Karpas-422 (cell line): ENCODE measurements around the gene KCTD5. TPM values are rescaled to one million over a fixed set of nuclear protein-coding genes. Genes with fewer than 3 reads are reported as not detected.

Experiments
- DNase-seq: peaks from one replicate; pipeline ENCODE4 v3.0.0-alpha.2; 2015
- H2AFZ ChIP-seq: fragments of 200-600 bp; sonication (generic); 2 replicates; pipeline ENCODE4 v1.6.1; 2014; ENCODE audit warnings: antibody characterized with exemption, low read length, mixed read lengths
- H3K27ac ChIP-seq: fragments of 200-600 bp; sonication (generic); 2 replicates; pipeline ENCODE4 v1.5.1; 2014; ENCODE audit warnings: mild to moderate bottlenecking, low read length, moderate library complexity
- H3K27me3 ChIP-seq: fragments of 200-600 bp; sonication (generic); 2 replicates; pipeline ENCODE4 v1.6.1; 2014; ENCODE audit warnings: low read length, mixed read lengths
- H3K36me3 ChIP-seq: fragments of 200-600 bp; sonication (generic); 2 replicates; pipeline ENCODE4 v1.6.1; 2014; ENCODE audit warnings: low read length, mixed read lengths; ENCODE audit not compliant: insufficient read depth
- H3K4me1 ChIP-seq: fragments of 200-600 bp; sonication (generic); 2 replicates; pipeline ENCODE4 v1.6.1; 2014; ENCODE audit warnings: mild to moderate bottlenecking, low read length, mixed read lengths
- H3K4me2 ChIP-seq: fragments of 200-600 bp; sonication (generic); 2 replicates; pipeline ENCODE4 v1.6.1; 2014; ENCODE audit warnings: low read length, low read depth, mild to moderate bottlenecking; ENCODE audit not compliant: poor library complexity, severe bottlenecking
- H3K4me3 ChIP-seq: fragments of 200-600 bp; sonication (generic); 2 replicates; pipeline ENCODE4 v1.5.1; 2014; ENCODE audit warnings: mild to moderate bottlenecking, antibody characterized with exemption, low read length, mixed read lengths
- H3K79me2 ChIP-seq: fragments of 200-600 bp; sonication (generic); 2 replicates; pipeline ENCODE4 v1.6.1; 2014; ENCODE audit warnings: mild to moderate bottlenecking, low read length, mixed read lengths
- H3K9ac ChIP-seq: fragments of 200-600 bp; sonication (generic); 2 replicates; pipeline ENCODE4 v1.6.0; 2014; ENCODE audit warnings: low read length
- H3K9me2 ChIP-seq: fragments of 200-600 bp; sonication (generic), shearing (Covaris generic); replicated peaks from 2 replicates; pipeline ENCODE4 v1.6.0; 2014; ENCODE audit warnings: mild to moderate bottlenecking, low read length, moderate library complexity; ENCODE audit not compliant: insufficient read depth
- H3K9me3 ChIP-seq: fragments of 300-700, 200-600 bp; sonication (generic); 2 replicates; pipeline ENCODE4 v1.6.1; 2014; ENCODE audit warnings: low read length, mixed read lengths
- H4K20me1 ChIP-seq: fragments of 200-600 bp; sonication (generic); 2 replicates; pipeline ENCODE4 v1.6.1; 2014; ENCODE audit warnings: mild to moderate bottlenecking, antibody characterized with exemption, low read length, low read depth; ENCODE audit not compliant: insufficient read depth
- total RNA-seq: library from RNA; depleted of rRNA; stranded (reverse); fragments of >200 nt; shearing (Covaris generic); gene quantifications from 2 replicates; pipeline ENCODE4 v1.2.3, GENCODE V29; 2014; ENCODE audit warnings: low replicate concordance

KCTD5 gene
- total RNA-seq, 1 experiment from 2014 or later = 15.7 TPM

GRCh38 chr16:2698103-2698870, 16.0 kb downstream of the KCTD5 start:
- no peak overlapping the region for H2AFZ ChIP-seq
- H3K9ac ChIP-seq = no peak overlapping the region
- H3K27ac ChIP-seq = no peak overlapping the region
- DNase-seq = no peak
- H3K27me3 ChIP-seq = no peaks in the 10 kb centered on the region
- no peaks in the 10 kb centered on the region for H3K9me2 ChIP-seq
- H3K4me1 ChIP-seq = no peaks in the 10 kb centered on the region
- H3K36me3 ChIP-seq = no peaks in the 10 kb centered on the region
- 0 out of 2 replicates have a peak, but pooled peaks cover 5% of the 10 kb centered on the region for H4K20me1 ChIP-seq
- H3K9me3 ChIP-seq = no peaks in the 10 kb centered on the region
- no peak overlapping the region for H3K4me3 ChIP-seq
- no peak overlapping the region for H3K4me2 ChIP-seq
- no peaks in the 10 kb centered on the region for H3K79me2 ChIP-seq

GRCh38 chr16:2698965-2699750, 16.8 kb downstream of the KCTD5 start:
- no peak overlapping the region for H2AFZ ChIP-seq
- H3K27ac ChIP-seq = no peak overlapping the region
- 0 out of 2 replicates have a peak, but pooled peaks cover 3% of the 10 kb centered on the region for H4K20me1 ChIP-seq
- H3K27me3 ChIP-seq = no peaks in the 10 kb centered on the region
- DNase-seq = no peak
- no peak overlapping the region for H3K9ac ChIP-seq
- H3K9me3 ChIP-seq = no peaks in the 10 kb centered on the region
- no peaks in the 10 kb centered on the region for H3K4me1 ChIP-seq
- H3K79me2 ChIP-seq = no peaks in the 10 kb centered on the region
- no peak overlapping the region for H3K4me3 ChIP-seq
- H3K9me2 ChIP-seq = no peaks in the 10 kb centered on the region
- H3K36me3 ChIP-seq = no peaks in the 10 kb centered on the region
- no peak overlapping the region for H3K4me2 ChIP-seq

- no peak overlapping the region for H3K9ac ChIP-seq
- no peaks in the 10 kb centered on the region for H3K4me1 ChIP-seq
- H3K4me3 ChIP-seq = no peak overlapping the region
- H3K27me3 ChIP-seq = no peaks in the 10 kb centered on the region
- H3K27ac ChIP-seq = no peak overlapping the region
- no peaks in the 10 kb centered on the region for H3K9me2 ChIP-seq
- DNase-seq = no peak
- H3K9me3 ChIP-seq = no peaks in the 10 kb centered on the region
- H3K79me2 ChIP-seq = no peaks in the 10 kb centered on the region
- 0 out of 2 replicates have a peak, but pooled peaks cover 3% of the 10 kb centered on the region for H4K20me1 ChIP-seq
- no peak overlapping the region for H3K4me2 ChIP-seq
- H3K36me3 ChIP-seq = no peaks in the 10 kb centered on the region
- no peak overlapping the region for H2AFZ ChIP-seq
Measured at GRCh38 chr16:2699791-2700600, 17.7 kb downstream of the KCTD5 start.

GRCh38 chr16:2700786-2701185, 18.5 kb downstream of the KCTD5 start:
- no peaks in the 10 kb centered on the region for H3K79me2 ChIP-seq
- H4K20me1 ChIP-seq = 0 out of 2 replicates have a peak, but pooled peaks cover 3% of the 10 kb centered on the region
- no peak for DNase-seq
- H3K9me3 ChIP-seq = no peaks in the 10 kb centered on the region
- no peak overlapping the region for H3K27ac ChIP-seq
- no peaks in the 10 kb centered on the region for H3K36me3 ChIP-seq
- no peak overlapping the region for H3K4me2 ChIP-seq
- H2AFZ ChIP-seq = no peak overlapping the region
- H3K27me3 ChIP-seq = no peaks in the 10 kb centered on the region
- H3K4me3 ChIP-seq = no peak overlapping the region
- H3K4me1 ChIP-seq = no peaks in the 10 kb centered on the region
- H3K9me2 ChIP-seq = no peaks in the 10 kb centered on the region
- H3K9ac ChIP-seq = no peak overlapping the region

- no peak overlapping the region for H2AFZ ChIP-seq
- no peak overlapping the region for H3K9ac ChIP-seq
- no peak overlapping the region for H3K4me3 ChIP-seq
- no peak for DNase-seq
- no peaks in the 10 kb centered on the region for H3K27me3 ChIP-seq
- no peaks in the 10 kb centered on the region for H3K36me3 ChIP-seq
- H3K9me3 ChIP-seq = no peaks in the 10 kb centered on the region
- no peaks in the 10 kb centered on the region for H3K9me2 ChIP-seq
- H3K27ac ChIP-seq = no peak overlapping the region
- 0 out of 2 replicates have a peak, but pooled peaks cover 3% of the 10 kb centered on the region for H4K20me1 ChIP-seq
- H3K79me2 ChIP-seq = no peaks in the 10 kb centered on the region
- H3K4me1 ChIP-seq = no peaks in the 10 kb centered on the region
- H3K4me2 ChIP-seq = no peak overlapping the region
Measured at GRCh38 chr16:2701272-2701671, 18.9 kb downstream of the KCTD5 start.

- Histone ChIP-seq H3K9me2 (no peaks in the 10 kb centered on the region), H3K4me3 (no peak overlapping the region), H3K27me3 (no peaks in the 10 kb centered on the region), H3K79me2 (no peaks in the 10 kb centered on the region), H3K4me2 (no peak overlapping the region), H2AFZ (no peak overlapping the region), H3K9ac (no peak overlapping the region), H3K4me1 (no peaks in the 10 kb centered on the region), H3K27ac (no peak overlapping the region), H3K9me3 (no peaks in the 10 kb centered on the region), H3K36me3 (no peaks in the 10 kb centered on the region), H4K20me1 (0 out of 2 replicates have a peak, but pooled peaks cover 3% of the 10 kb centered on the region)
- DNase-seq = no peak
Measured at GRCh38 chr16:2701713-2702437, 19.6 kb downstream of the KCTD5 start.

- Histone ChIP-seq H3K4me2 (no peak overlapping the region), H3K4me1 (no peaks in the 10 kb centered on the region), H3K27me3 (no peaks in the 10 kb centered on the region), H3K79me2 (no peaks in the 10 kb centered on the region), H2AFZ (no peak overlapping the region), H3K9me2 (no peaks in the 10 kb centered on the region), H4K20me1 (0 out of 2 replicates have a peak, but pooled peaks cover 3% of the 10 kb centered on the region), H3K36me3 (no peaks in the 10 kb centered on the region), H3K9me3 (no peaks in the 10 kb centered on the region), H3K9ac (no peak overlapping the region), H3K27ac (no peak overlapping the region), H3K4me3 (no peak overlapping the region)
- DNase-seq = no peak
Measured at GRCh38 chr16:2702438-2702825, 20.1 kb downstream of the KCTD5 start.
